NCI-H187 (cell line): ENCODE measurements around the gene ADARB1.
"Not testable (repeated sequence)": the region's sequence is repeated elsewhere in the genome, so short reads cannot be mapped to it uniquely, and the experiment has no call there.

ENCODE experiments used
- DNase-seq, 2 experiments: peaks; one replicate each; lab custom pipeline; 2025; lab: John Stamatoyannopoulos, UW

ADARB1 gene, protein sequence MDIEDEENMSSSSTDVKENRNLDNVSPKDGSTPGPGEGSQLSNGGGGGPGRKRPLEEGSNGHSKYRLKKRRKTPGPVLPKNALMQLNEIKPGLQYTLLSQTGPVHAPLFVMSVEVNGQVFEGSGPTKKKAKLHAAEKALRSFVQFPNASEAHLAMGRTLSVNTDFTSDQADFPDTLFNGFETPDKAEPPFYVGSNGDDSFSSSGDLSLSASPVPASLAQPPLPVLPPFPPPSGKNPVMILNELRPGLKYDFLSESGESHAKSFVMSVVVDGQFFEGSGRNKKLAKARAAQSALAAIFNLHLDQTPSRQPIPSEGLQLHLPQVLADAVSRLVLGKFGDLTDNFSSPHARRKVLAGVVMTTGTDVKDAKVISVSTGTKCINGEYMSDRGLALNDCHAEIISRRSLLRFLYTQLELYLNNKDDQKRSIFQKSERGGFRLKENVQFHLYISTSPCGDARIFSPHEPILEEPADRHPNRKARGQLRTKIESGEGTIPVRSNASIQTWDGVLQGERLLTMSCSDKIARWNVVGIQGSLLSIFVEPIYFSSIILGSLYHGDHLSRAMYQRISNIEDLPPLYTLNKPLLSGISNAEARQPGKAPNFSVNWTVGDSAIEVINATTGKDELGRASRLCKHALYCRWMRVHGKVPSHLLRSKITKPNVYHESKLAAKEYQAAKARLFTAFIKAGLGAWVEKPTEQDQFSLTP

DNA sequence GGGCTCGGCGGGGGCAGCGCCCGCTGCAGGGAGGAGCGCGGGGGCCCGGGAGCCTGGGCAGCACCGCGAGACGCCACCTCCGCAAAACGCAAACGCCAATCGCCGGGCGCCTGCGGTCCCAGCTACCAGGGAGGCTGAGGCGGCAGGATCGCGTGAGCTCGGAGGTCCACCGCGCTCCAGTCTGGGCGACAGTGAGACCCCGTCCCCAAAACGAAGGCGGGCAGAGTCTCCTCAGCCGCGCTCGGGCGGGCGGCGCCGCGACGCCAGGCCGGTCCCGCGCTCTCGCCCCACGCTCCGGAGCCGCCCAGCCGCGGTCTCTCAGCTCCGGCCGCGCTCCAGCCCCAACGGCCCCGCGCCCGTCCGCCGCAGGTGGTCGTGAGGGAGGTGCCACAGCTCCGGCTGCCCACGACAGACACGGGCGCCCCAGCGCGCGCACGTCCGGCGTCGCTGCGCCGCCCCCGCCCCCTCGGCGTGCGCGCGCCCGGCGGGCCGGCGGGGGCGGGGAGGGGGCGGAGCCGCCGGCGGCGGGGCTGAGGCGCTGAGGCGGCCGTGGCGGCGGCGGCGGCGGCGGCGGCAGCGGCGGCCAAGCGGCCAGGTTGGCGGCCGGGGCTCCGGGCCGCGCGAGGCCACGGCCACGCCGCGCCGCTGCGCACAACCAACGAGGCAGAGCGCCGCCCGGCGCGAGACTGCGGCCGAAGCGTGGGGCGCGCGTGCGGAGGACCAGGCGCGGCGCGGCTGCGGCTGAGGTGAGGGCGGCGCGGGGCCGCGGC, at the start of gene ADARB1:
TSS of gene ADARB1 (plus strand) at position 533 of the 770 bp plus-strand sequence. CDS start 97,077 bp downstream, outside the sequence.
- DNase-seq: peak in 1 of 2 experiments; percentile 60

DNA sequence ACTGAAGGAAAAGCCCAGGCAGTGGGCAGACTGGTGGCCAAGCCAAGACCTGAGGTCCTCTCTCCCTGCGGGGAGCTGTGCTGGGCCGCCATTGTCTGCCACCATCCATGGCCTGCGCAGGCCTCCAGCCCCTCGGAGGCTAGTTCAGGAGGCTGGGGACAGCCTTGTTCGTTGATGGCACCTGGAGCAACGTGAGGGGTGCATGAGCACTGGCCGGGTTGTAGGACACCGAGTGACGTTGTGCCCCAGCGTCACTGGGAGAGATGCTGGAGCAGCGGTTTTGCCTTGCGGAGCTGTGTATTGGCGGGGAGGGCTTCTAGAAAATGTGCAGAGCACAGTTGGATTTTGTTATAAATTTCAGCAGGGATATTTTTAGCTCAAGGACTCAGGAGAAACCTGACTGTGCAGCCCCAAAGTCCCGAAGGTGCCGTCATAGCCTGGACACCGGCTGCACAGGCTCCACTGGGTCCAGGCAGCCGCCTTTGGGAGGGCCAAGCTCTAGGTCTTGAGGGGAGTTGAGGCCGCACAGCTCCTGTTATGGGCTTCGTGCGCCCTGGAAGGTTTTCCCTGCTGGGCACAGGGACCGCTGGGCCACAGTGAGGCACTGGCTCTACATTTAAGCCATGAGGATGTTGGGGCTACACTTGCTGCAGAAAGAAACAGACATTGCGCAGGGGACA, 48.2 kb upstream of the ADARB1 start:
- DNase-seq: no peak

DNA sequence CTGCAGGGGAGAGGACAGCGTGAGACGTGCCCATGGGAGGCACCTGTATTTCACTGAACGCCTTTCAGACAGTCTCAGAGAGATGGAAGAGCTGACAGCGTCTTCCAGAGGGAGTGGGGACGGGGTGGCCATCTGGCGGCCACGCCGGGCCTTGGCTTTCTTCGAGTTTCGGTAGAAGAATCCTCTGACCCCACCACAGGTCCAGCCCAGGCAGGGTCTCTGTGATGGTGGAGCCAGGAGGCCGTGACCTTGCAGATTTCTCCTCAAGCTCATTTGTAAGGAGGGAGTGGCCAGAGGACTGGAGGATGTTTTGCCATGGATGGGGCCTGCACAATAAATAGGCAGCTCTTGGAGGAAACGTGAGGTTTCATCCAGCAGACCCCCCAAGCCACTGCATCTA, 47.6 kb upstream of the ADARB1 start:
- no peak for DNase-seq

DNA sequence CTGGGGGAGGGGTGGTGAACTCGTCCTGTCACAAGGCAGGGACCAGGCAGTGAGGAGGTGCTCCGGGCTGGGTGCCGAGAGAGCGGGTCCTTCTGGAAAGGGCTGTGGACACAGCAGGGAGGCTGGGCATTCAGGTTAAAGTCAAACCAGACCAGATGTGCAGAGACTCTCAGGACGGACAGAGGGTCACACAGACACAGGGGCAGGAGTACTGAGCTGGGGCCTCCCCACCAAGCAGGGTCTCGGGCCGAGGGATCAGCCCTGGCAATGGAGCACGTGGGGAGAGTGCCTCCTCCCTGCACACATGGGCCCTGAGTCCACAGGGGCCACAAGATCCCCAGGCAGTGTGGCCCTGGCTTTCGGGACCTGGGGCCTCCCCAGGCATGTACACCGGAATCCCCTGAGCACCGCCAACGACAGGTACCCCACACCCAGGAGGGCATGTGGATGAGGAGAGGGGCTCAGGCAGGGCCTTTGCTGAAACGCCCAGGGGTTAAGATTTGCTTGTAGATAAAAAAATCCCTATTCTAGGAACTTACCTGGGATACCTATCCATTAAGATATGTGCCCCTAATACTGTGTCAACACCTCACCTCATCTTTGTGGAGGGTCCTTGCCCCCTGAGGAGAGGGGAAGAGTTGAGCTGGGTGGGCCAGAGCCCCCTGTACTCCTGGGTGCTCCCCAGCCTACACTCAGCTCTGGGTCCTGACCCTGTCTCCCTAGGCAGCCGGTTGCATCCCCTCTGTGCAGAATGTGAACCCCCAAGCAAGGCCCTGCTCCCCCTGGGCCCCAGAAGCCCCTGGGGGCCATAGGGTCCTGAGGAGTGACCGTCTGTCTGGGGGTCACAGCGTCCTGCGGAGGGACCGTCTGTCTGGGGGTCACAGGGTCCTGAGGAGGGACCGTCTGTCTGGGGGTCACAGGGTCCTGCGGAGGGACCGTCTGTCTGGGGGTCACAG, 46.9 kb upstream of the ADARB1 start:
- no peak for DNase-seq

DNA sequence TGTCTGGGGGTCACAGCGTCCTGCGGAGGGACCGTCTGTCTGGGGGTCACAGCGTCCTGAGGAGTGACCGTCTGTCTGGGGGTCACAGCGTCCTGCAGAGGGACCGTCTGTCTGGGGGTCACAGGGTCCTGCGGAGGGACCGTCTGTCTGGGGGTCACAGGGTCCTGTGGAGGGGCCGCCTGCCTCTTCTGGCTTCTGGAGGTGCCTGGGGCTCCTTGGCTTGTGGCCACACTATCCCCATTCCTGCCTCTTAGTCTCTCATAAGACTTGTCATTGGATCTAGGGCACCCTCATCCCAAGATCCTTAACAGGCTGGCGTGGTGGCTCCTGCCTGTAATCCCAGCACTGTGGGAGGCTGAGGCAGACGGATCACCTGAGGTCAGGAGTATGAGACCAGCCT, 45.7 kb upstream of the ADARB1 start:
- DNase-seq: not testable (repeated sequence)

- peak in 1 of 2 experiments; percentile 34 for DNase-seq
Measured at GRCh38 chr21:45029298-45029947, 45.0 kb upstream of the ADARB1 start.

DNA sequence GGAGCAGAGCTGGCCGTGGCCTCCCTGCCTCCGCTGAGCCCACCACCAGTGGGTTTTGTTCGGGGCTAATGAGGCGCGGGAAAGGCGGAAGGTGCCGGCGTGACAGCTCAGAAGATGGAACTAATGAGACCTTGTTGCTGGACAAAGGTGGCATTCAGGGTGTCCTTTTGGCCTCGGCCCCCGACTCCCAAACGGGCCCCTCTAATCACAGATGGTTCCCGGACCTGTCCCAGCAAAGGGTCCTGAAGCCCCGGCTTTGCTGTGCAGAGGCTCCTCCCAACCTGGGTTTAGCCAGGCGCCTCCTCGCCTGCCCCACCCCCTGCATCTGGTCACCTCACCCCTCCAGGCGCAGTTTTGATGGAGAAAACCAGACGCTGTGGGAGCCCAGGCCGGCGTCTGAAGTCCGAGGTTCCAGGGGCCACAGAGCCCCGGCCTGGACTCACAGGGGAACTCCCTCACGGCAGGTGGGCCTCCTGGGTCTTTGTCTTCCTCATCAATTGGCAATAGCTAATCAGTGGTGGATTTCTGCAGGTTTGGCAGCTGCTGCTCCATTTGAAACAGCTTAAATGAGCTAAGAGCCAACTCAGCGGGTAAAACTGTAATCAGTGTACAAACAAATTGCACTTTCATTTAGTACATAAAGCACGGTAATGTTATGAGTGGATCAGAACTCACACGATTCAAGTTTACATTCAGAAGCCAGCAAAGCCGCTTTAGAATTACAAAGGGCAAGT, 44.3 kb upstream of the ADARB1 start:
- DNase-seq: no peak

DNA sequence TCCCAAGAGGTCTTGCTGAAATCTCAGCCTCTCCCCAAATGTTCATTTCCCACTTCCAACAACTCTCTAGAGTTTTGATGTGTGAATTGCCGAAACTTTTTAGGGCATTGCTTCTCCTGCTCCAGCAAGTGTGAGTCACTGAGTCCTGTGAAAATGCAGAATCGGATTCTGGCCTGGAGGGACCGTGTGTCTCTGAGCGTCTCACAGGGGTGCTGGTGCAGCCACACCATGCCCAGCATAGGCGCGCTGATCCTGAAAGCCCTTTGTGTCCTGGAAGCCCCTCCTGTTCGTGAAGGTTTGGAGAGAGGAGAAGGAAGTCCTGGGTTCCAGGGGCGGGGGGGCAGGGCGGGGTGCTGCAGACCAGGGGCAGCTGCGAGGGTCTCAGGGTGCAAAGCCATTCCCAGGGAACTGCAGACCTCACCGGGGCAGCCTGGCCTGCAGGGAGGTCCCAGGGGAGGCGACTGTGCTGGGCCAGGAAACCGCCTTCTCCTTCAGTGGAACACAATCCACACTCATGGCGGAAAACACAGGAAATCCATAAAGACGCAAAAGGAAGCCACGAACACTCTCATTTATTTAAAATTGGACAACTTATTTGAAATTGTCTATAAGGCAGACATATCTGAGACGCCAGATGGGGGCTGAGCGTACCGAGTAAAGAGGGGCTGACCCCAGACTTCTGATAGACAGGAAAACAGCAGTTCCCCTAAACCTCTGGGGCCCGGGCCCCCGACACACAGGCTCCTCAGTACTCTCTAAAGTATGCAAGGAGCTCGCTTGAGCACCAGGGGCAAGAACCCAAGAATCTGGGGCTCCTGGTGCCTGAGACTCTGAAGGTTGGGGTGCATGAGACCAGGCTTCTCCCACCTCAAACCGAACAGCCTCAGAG, 43.5 kb upstream of the ADARB1 start:
- DNase-seq: no peak

GRCh38 chr21:45031571-45032191, 42.7 kb upstream of the ADARB1 start:
- DNase-seq: no peak

- no peak for DNase-seq
Measured at GRCh38 chr21:45032332-45032731, 42.0 kb upstream of the ADARB1 start.

- no peak for DNase-seq
Measured at GRCh38 chr21:45032977-45033710, 41.2 kb upstream of the ADARB1 start.

- no peak for DNase-seq
Measured at GRCh38 chr21:45033791-45034555, 40.4 kb upstream of the ADARB1 start.

DNA sequence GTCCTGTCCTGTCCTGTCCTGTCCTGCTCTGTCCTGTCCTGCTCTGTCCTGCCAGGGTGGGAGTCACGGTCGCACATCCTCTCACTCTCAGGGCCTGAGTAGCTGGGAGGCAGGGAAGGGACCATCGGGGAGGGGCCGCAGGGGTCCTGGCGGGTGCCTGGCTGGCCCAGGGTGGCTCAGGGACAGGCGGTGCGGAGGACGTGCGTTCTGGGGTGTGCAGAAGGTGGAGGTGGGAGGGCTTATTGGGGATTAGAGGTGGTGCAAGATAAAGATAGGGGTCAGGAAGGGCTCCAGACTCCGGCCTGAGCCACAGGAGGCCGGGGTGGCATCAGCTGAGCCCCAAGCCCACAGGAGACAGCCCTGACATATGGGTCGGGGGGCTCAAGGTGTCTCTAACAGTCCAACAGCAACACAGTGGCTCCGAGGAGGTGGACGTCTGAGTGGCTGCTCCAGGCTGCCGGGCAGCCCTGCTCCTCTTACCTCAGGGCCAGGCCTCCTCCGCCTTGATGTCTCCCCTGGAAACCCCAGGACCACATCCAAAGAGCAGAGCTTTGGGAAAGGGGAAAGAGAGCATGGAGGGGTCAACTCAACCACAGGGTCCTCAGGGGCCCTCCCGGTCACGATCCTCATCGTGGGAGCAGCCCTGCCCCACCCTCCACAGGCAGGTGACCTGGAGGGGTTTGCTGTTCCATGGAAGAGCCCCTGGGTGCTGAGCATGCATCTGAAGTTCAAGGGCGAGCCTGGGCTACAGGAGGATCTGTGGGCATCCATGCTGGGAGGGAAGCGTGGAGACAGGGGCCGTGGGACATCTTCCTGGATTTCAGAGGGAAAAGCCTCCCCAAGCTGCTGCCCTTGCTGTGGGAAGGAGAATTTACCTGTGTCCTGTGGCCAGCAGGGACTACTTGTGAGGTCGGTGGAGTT, 39.6 kb upstream of the ADARB1 start:
- no peak for DNase-seq

DNA sequence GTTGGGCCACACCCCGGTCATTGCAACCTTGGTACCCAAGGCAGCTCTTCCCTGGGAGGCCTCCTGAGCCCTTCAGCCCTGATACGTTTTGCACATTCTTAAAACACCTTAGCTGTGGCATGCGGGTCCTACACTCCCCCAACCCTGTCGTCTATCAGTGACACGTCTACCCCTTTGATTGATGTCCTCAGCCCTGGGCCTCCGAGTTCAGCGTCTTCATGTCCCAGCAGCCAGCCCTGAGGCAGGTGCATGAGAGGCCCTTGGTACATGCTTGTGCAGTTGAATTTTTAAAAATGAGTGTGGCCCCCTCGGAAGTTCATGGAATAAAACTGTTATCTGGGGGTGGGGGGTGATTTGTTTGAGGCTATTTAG, 38.9 kb upstream of the ADARB1 start:
- DNase-seq: no peak

GRCh38 chr21:45036630-45037029, 37.8 kb upstream of the ADARB1 start:
- no peak for DNase-seq

DNA sequence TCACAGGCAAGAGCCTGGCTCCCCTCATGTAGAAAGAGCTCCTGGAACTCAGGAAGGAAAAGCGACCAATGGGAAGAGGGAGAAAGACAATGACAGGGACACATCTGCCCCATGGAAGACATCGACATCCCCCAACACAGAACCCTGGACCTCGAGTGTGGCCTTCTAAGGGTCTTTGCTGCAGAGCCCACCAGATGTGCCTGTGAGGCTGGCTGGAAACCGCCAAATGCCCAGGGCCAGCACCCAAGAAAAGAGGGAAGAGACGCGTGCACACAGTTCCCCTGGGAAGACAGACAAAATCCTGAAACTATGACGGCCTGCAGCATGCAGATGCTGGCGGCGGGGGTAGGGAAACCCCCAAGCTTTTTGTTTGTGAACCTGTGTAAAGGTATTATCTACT, 36.4 kb upstream of the ADARB1 start:
- DNase-seq: no peak
